SU-DHL-6 (cell line): Measurements from ENCODE around the gene S1PR3.

Source experiments
- EZH2phosphoT487 ChIP-seq: fragments of 200-600 bp; sonication (generic), shearing (Covaris generic); conservative IDR thresholded peaks from 2 replicates; pipeline ENCODE4 v1.6.1; 2018; ENCODE audit warnings: mild to moderate bottlenecking, antibody characterized with exemption, low read length, moderate library complexity, mixed read lengths
- TF ChIP-seq, protein P1 (sequence below): fragments of 200-600 bp; sonication (generic); IDR thresholded peaks from one replicate; pipeline ENCODE4 v1.5.1; 2017; ENCODE audit warnings: antibody characterized with exemption, mild to moderate bottlenecking, low read length, moderate library complexity; ENCODE audit not compliant: insufficient read depth, poor library complexity, severe bottlenecking

DNA sequence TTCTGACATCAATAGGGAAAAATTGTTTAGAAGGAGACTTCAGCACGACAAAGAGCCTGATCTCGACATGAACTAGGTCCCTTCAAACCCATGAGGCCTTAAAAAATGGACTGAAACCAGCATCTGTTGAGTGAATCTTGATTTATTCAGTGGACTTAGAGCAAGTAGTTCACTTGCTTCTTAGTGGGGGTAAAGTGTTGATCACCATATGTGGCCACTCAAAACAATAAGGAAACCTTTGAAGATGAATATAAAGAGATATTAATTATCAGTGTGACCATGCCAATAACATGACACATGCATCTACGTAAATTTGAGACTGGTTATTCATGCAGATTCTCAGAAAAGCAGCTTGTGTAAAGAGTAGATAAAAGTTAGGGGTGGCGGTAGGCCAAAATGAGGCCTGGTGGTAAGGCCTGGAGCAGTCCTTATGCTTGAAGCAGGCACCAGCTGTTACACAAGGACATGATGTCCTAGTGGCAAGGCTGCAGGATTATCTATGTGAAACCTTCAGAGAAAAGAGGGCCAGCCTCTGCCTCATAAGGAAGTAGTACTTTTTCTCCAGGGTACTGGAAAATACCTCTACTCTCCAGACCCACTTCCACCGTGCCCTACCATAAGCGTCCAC is 61.3 kb downstream of the S1PR3 start:
- TF ChIP-seq, protein P1, sequence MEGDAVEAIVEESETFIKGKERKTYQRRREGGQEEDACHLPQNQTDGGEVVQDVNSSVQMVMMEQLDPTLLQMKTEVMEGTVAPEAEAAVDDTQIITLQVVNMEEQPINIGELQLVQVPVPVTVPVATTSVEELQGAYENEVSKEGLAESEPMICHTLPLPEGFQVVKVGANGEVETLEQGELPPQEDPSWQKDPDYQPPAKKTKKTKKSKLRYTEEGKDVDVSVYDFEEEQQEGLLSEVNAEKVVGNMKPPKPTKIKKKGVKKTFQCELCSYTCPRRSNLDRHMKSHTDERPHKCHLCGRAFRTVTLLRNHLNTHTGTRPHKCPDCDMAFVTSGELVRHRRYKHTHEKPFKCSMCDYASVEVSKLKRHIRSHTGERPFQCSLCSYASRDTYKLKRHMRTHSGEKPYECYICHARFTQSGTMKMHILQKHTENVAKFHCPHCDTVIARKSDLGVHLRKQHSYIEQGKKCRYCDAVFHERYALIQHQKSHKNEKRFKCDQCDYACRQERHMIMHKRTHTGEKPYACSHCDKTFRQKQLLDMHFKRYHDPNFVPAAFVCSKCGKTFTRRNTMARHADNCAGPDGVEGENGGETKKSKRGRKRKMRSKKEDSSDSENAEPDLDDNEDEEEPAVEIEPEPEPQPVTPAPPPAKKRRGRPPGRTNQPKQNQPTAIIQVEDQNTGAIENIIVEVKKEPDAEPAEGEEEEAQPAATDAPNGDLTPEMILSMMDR, result no peak
- no peak for TF ChIP-seq EZH2phosphoT487
